Measurements from ENCODE around the gene SCPEP1. TPM values are rescaled to one million over a fixed set of nuclear protein-coding genes. Genes with fewer than 3 reads are reported as not detected.

SCPEP1 gene
- total and polyA plus RNA-seq, 2 of the 13 experiments (the other 11 are each of a cell fraction or from before 2014, with no cell fraction given), result 24.3 to 27.3 TPM

DNA sequence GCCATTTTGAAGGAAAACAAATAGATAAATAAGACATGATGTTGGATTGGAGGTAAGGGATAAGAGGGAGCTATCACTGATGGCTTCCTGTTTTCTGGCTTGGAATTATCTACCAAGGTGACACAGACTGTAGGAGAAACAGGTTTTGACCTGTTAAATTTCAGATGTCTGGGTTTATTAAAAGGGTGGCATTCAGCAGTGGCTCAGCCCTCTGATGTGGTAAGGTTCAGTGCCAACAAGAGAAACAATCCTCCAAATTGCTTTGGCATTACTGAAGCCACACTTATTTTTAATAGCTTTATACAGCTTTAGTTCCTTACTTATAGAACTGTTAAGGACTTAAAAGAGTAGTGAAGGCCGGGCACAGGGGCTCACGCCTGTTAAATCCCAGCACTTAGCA, 70.2 kb downstream of the SCPEP1 start:
- H3K9me3 ChIP-seq (ENCODE audit: low read length), result no peaks in the 10 kb centered on the region
- ChIA-PET CTCF (ENCODE audit: low intra/inter-chr PET ratio, low total read pairs) (no interaction called here), POLR2A (no interaction called here)
- TF ChIP-seq, protein P1, sequence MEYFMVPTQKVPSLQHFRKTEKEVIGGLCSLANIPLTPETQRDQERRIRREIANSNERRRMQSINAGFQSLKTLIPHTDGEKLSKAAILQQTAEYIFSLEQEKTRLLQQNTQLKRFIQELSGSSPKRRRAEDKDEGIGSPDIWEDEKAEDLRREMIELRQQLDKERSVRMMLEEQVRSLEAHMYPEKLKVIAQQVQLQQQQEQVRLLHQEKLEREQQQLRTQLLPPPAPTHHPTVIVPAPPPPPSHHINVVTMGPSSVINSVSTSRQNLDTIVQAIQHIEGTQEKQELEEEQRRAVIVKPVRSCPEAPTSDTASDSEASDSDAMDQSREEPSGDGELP (IDR thresholded peaks at IDR 0.05; ENCODE audit: borderline replicate concordance, low read depth), result no peak
- no peaks in the 10 kb centered on the region for H4K20me1 ChIP-seq (ENCODE audit: insufficient read depth, low read length)
- in situ Hi-C loops (cut with HindIII; ENCODE audit: extremely low pct_ligation_motif_present, low pct_unique_long_range_greater_than_20kb) (no loop called here), intact Hi-C loops (cut with micrococcal nuclease; ENCODE audit: unreplicated experiment) (no loop called here)
- H3K4me1 ChIP-seq (ENCODE audit: insufficient read depth, low read length), result no peaks in the 10 kb centered on the region; the same call in 1 of the 2 replicates
- H3K79me2 ChIP-seq (ENCODE audit: insufficient read depth, low read length), result no peaks in the 10 kb centered on the region
- H3K27ac ChIP-seq (ENCODE audit: extremely low read length, insufficient read depth, low read length), result no peak overlapping the region
- DNase-seq (ENCODE audit: low spot score) (no peak), FAIRE-seq (no peak), ATAC-seq (no peak)
- H2AFZ ChIP-seq (ENCODE audit: low read length), result no peak overlapping the region
- no peak overlapping the region for H3K9ac ChIP-seq (ENCODE audit: insufficient read depth, low read depth, low read length)
- peaks cover 5 to 18% of the 10 kb centered on the region in 2 experiments; a peak in 4 of 5 replicates for H3K27me3 ChIP-seq (ENCODE audit: control insufficient read depth in 1 of 2, insufficient read depth in 2 of 2, low read length in 2 of 2)
- WGBS (ENCODE audit: low lambda C conversion rate), result 13% methylated on average over 2 of the region's 2 CpGs
- BruUV-seq (replicated peaks), result no TSS peak
- no peaks in the 10 kb centered on the region for H3K36me3 ChIP-seq (replicated peaks in 1 of 2; ENCODE audit: control insufficient read depth in 1 of 2, insufficient read depth in 2 of 2, low read length in 2 of 2)
- no peak overlapping the region for H3K4me2 ChIP-seq (ENCODE audit: low read depth, low read length)
- no peak overlapping the region for H3K4me3 ChIP-seq (replicated peaks in 1 of 3; ENCODE audit: insufficient read depth in 1 of 3, low read depth in 2 of 3, low read length in 3 of 3)

DNA sequence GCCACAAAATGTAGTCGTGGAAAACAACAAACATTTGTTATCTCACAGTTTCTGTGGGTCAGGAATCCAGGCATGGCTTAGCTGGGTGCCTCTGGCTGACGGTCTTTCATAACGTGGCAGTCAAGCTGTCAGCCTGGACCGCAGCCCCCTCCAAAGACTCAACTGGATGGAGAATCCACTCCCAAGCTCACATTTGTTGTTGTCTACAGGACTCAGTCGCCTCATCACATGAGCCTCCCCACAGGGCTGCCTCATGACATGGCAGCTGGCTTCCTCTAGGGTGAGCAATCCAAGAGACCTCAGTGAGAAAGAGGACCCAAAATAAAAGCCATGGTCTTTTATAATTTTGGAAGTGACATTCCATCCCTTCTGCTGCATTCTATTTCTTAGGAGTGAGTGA, 72.4 kb downstream of the SCPEP1 start:
- Histone ChIP-seq H3K4me1 (ENCODE audit: insufficient read depth, low read length) (peaks cover 8% of the 10 kb centered on the region), H3K27ac (ENCODE audit: extremely low read length, insufficient read depth, low read length) (no peak overlapping the region), H3K9ac (ENCODE audit: insufficient read depth, low read depth, low read length) (no peak overlapping the region), H3K27me3 (ENCODE audit: control insufficient read depth in 1 of 2, insufficient read depth in 2 of 2, low read length in 2 of 2) (peaks cover 4 to 11% of the 10 kb centered on the region in 2 experiments; a peak in 4 of 5 replicates), H2AFZ (ENCODE audit: low read length) (no peak overlapping the region), H4K20me1 (ENCODE audit: insufficient read depth, low read length) (no peaks in the 10 kb centered on the region), H3K4me3 (replicated peaks in 1 of 3; ENCODE audit: insufficient read depth in 1 of 3, low read depth in 2 of 3, low read length in 3 of 3) (no peak overlapping the region), H3K79me2 (ENCODE audit: insufficient read depth, low read length) (no peaks in the 10 kb centered on the region), H3K9me3 (ENCODE audit: low read length) (no peaks in the 10 kb centered on the region), H3K36me3 (replicated peaks in 1 of 2; ENCODE audit: control insufficient read depth in 1 of 2, insufficient read depth in 2 of 2, low read length in 2 of 2) (no peaks in the 10 kb centered on the region), H3K4me2 (ENCODE audit: low read depth, low read length) (no peak overlapping the region)
- CTCF ChIA-PET (ENCODE audit: low intra/inter-chr PET ratio, low total read pairs), result no interaction called here
- POLR2A ChIA-PET, result no interaction called here
- FAIRE-seq (no peak), ATAC-seq (peak; percentile 76), DNase-seq (ENCODE audit: low spot score) (no peak)
- in situ Hi-C loops (cut with HindIII; ENCODE audit: extremely low pct_ligation_motif_present, low pct_unique_long_range_greater_than_20kb) (no loop called here), intact Hi-C loops (cut with micrococcal nuclease; ENCODE audit: unreplicated experiment) (no loop called here)
- no peak for TF ChIP-seq ZNF558 (CRISPR knock-in tag; IDR thresholded peaks at IDR 0.05; ENCODE audit: borderline replicate concordance)
- TF ChIP-seq, protein P2, sequence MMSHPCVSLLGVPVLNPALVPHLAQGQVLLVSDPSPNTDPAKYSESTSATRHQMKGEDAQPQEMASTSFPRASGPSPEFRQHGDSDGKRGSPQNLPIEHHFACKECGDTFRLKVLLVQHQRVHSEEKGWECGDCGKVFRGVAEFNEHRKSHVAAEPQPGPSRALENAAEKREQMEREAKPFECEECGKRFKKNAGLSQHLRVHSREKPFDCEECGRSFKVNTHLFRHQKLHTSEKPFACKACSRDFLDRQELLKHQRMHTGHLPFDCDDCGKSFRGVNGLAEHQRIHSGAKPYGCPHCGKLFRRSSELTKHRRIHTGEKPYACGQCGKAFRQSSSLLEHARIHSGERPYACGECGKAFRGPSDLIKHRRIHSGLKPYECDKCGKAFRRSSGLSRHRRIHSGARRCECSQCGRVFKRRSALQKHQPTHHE (CRISPR knock-in tag; IDR thresholded peaks at IDR 0.05; ENCODE audit: borderline replicate concordance), result no peak
- BruUV-seq (replicated peaks), result no TSS peak
- 9% methylated on average over 5 of the region's 5 CpGs for WGBS (ENCODE audit: low lambda C conversion rate)
